GM18517 (cell line): Measurements from ENCODE around the gene ALB.

ENCODE experiments used
- ATAC-seq: cut with Tn5 transposase; IDR thresholded peaks from one replicate; pipeline ENCODE4 v1.9.1; 2021; ENCODE audit warnings: mild to moderate bottlenecking, moderate library complexity; ENCODE audit not compliant: unreplicated experiment

The ALB gene

GRCh38 chr4:73448448-73449203, 44.5 kb downstream of the ALB start:
- ATAC-seq, result no peak

DNA sequence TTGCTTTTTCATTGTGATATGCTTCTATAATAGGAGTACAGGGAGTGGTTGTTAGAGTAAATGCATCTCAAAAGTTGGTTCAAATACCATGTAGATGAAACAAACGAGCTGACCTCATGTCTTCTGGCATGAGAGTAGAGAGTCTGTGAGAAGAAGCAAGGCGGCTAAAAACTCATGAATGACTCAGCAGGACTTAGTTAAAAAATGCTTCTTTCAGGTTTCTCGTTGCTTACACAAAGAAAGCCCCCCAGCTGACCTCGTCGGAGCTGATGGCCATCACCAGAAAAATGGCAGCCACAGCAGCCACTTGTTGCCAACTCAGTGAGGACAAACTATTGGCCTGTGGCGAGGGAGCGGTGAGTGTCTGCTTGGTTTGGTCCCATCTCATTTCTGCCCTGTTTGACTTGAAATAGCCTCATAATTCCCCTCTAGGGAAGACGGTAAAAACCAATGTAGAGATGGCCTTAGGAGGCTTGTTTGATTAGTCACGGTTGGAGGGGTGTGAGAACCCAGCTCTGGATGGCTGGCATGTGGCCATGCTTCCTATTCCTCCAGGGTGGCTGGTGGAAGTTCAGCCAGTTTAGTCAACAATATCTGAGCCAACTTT, 46.4 kb downstream of the ALB start:
- ATAC-seq, result no peak

- no peak for ATAC-seq
Observed at GRCh38 chr4:73451404-73451803, 47.3 kb downstream of the ALB start.

DNA sequence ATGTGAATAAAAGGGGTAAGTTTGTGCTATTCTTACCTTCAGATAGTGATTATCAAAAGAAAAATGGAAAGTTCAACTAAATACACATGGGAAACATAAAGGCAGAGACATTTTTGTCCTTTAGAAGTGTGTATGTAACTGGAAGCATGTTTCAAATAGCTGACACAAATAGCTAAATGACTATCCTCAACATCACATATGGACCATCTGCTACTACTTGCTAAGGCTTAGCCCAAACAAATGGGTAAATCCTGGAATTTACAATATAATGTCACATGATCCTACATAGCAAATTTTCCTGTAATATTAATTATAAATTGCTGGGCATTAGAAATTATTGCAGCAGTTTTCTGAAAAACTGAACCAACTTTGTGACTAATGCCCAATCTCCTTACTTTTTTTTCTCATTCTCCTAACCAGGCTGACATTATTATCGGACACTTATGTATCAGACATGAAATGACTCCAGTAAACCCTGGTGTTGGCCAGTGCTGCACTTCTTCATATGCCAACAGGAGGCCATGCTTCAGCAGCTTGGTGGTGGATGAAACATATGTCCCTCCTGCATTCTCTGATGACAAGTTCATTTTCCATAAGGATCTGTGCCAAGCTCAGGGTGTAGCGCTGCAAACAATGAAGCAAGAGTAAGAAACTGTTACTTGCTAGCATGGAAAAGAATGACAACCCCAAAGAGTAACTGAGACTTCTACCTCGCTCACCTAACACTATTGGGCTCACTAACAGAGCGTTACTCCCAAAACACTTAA, 48.1 kb downstream of the ALB start:
- ATAC-seq, result no peak

DNA sequence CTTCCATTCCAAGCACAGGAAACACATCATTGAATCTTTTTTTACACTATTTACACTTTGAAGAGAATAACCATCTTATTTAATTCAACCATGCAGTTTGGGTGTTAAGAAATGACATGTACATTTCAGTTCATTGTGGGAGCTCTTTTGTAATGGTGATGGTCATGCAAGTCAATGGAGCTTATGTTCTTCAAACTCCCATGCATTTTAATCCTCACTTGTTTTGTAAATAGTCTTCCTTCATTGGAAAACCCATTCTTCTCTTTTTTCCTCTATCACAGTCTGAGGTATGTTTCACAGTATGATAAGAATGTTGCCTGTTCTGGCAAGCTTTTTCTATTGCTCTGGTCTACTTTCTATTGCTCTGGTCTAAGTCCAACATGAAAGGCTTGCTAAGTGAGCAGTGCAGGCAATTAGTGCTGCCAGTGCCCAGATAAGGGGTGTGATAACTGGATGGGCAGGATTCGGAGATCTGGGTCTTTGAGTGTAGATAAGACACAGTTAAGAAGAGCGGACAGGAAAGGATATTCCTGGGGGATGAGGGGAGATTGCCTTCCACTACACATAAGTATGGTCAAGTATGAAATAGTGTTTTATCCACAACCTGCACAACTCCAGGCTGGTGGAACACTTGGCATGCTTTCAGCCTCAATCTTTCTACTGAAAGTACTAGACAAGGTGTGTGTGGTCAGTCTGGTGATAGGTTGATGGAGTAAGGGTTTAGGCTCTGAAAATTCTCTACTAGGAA, 49.0 kb downstream of the ALB start:
- no peak for ATAC-seq

DNA sequence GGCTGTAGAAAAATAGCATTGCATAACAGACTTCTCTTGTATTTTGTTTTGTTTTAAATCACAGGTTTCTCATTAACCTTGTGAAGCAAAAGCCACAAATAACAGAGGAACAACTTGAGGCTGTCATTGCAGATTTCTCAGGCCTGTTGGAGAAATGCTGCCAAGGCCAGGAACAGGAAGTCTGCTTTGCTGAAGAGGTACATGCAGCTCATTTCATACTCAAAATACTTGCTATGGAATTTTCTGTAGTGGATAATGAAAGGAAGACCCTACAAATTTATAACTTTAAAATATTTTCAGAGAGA, 49.6 kb downstream of the ALB start:
- ATAC-seq, result no peak

DNA sequence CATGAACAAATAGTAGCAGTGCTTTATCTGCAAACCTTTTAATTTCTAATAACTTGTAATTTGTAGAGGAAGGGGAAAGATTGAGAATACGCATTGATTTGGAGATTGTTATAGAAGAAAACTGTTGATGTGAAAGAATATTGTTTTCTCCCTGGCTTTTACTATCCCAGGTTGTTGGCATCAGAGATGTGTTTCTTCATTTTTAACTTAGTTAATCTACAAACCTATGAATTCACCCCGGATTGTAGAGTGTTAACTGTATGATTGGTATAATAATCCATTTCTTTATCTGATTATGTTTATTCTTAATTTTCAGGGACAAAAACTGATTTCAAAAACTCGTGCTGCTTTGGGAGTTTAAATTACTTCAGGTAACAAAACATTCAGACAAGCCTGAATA, 50.8 kb downstream of the ALB start:
- ATAC-seq, result no peak

- no peak for ATAC-seq
Observed at GRCh38 chr4:73456177-73457022, 52.3 kb downstream of the ALB start.

- ATAC-seq, result no peak
Observed at GRCh38 chr4:73458184-73459047, 54.3 kb downstream of the ALB start.

DNA sequence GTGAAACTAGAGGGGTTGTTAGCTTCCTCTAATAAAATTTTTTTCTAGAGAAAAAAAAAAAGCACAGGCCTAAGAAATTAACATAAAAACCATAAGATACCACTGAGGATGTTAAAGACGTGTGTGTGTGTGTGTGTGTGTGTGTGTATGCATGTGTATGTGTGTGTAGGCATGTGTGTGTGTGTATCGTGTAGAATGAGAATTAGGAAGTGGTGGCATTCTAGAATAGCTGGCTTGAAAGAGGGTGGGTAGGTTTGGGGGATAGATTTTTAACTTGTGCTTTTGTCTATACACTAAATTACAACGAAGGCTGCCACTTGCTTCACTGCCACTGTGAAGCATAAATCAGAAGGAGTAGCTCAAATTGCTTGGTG, 54.9 kb downstream of the ALB start:
- no peak for ATAC-seq

GRCh38 chr4:73460913-73461522, 56.9 kb downstream of the ALB start:
- no peak for ATAC-seq

DNA sequence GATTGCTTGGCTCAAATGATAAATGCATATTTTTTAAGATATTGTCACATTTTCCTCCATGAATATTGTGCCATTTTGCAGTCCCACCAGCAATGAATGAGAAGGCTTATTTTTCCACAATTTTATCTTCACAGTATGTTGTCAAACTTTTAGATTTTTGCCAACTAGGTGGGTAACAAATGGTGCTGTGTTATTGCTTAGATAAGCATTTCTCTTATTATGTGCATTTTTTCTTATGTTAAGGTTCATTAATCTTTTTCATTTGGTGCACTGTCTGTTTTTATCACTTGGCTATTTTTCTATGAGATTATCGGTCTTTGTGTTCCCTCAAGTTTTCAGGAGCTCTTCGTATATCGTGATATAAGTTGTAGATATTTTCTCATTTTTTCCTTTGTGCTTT, 64.1 kb downstream of the ALB start:
- ATAC-seq, result no peak

DNA sequence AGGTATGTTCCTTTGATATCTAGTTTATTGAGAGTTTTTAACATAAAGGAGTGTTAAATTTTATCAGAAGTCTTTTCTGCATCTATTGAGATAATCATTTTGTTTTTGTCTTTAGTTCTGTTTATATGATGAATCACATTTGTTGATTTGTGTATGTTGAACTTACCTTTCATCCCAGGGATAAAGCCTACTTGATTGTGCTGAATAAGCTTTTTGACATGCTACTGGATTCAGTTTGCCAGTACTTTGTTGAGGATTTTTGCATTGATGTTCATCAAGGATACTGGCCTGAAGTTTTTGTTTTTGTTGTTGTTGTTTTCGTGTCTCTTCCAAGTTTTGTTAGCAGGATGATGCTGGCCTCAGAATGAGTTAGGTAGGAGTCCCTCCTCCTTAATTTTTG, 66.6 kb downstream of the ALB start:
- ATAC-seq, result no peak
